ENCODE measurements around the gene PROM1. TPM values are rescaled to one million over a fixed set of nuclear protein-coding genes. Genes with fewer than 3 reads are reported as not detected.

PROM1 gene
- total RNA-seq, 2 experiments from 2014 or later, result not detected

- H3K4me2 ChIP-seq (ENCODE audit: low read length), result no peak overlapping the region
- intact Hi-C loops (cut with micrococcal nuclease; ENCODE audit: unreplicated experiment), result no loop called here
- DNase-seq (ENCODE audit: low spot score), result no peak
- H3K9me2 ChIP-seq (ENCODE audit: insufficient read depth, low read length), result no peaks in the 10 kb centered on the region
- H2AFZ ChIP-seq (ENCODE audit: low read length), result no peak overlapping the region
- ChIA-PET CTCF (ENCODE audit: unreplicated experiment) (no interaction called here), POLR2A (no interaction called here)
- no peak overlapping the region for H3K27ac ChIP-seq (ENCODE audit: low read depth, low read length, poor library complexity, severe bottlenecking)
- H3K79me2 ChIP-seq (ENCODE audit: insufficient read depth, low read depth, low read length), result no peaks in the 10 kb centered on the region
- no TSS peak for BruUV-seq (replicated peaks)
- no peaks in the 10 kb centered on the region for H3K36me3 ChIP-seq (ENCODE audit: insufficient read depth, low read length)
- no peak for TF ChIP-seq CTCF (conservative IDR thresholded peaks at IDR 0.05; ENCODE audit: low read length)
- TF ChIP-seq EZH2phosphoT487 (IDR thresholded peaks at IDR 0.05; ENCODE audit: borderline replicate concordance, low read depth, low read length), result no peak
- no peaks in the 10 kb centered on the region for H3K4me1 ChIP-seq (ENCODE audit: insufficient read depth, low read length, poor library complexity, severe bottlenecking)
- no peaks in the 10 kb centered on the region for H3K9me3 ChIP-seq (ENCODE audit: low read length)
- no peaks in the 10 kb centered on the region for H4K20me1 ChIP-seq (ENCODE audit: insufficient read depth, low read length)
- H3K4me3 ChIP-seq (ENCODE audit: low read depth, low read length, poor library complexity, severe bottlenecking), result no peak overlapping the region
Measured at GRCh38 chr4:16065066-16065465, 18.8 kb downstream of the PROM1 start.

- Histone ChIP-seq H3K27ac (ENCODE audit: low read depth, low read length, poor library complexity, severe bottlenecking) (no peak overlapping the region), H3K4me2 (ENCODE audit: low read length) (no peak overlapping the region), H3K4me3 (ENCODE audit: low read depth, low read length, poor library complexity, severe bottlenecking) (no peak overlapping the region), H2AFZ (ENCODE audit: low read length) (no peak overlapping the region), H3K4me1 (ENCODE audit: insufficient read depth, low read length, poor library complexity, severe bottlenecking) (no peaks in the 10 kb centered on the region), H4K20me1 (ENCODE audit: insufficient read depth, low read length) (no peaks in the 10 kb centered on the region), H3K9me3 (ENCODE audit: low read length) (no peaks in the 10 kb centered on the region), H3K9me2 (ENCODE audit: insufficient read depth, low read length) (no peaks in the 10 kb centered on the region), H3K36me3 (ENCODE audit: insufficient read depth, low read length) (no peaks in the 10 kb centered on the region), H3K79me2 (ENCODE audit: insufficient read depth, low read depth, low read length) (no peaks in the 10 kb centered on the region)
- BruUV-seq (replicated peaks), result no TSS peak
- DNase-seq (ENCODE audit: low spot score), result no peak
- intact Hi-C loops (cut with micrococcal nuclease; ENCODE audit: unreplicated experiment), result no loop called here
- TF ChIP-seq CTCF (conservative IDR thresholded peaks at IDR 0.05; ENCODE audit: low read length) (no peak), EZH2phosphoT487 (IDR thresholded peaks at IDR 0.05; ENCODE audit: borderline replicate concordance, low read depth, low read length) (no peak)
- POLR2A ChIA-PET, result no interaction called here
- CTCF ChIA-PET (ENCODE audit: unreplicated experiment), result no interaction called here
Measured at GRCh38 chr4:16062601-16063000, 21.2 kb downstream of the PROM1 start.

GRCh38 chr4:16056681-16057385, 27.0 kb downstream of the PROM1 start:
- H3K9me3 ChIP-seq (ENCODE audit: low read length), result no peaks in the 10 kb centered on the region
- H3K4me1 ChIP-seq (ENCODE audit: insufficient read depth, low read length, poor library complexity, severe bottlenecking), result peaks cover 3% of the 10 kb centered on the region
- CTCF ChIA-PET (ENCODE audit: unreplicated experiment), result no interaction called here
- no peaks in the 10 kb centered on the region for H3K36me3 ChIP-seq (ENCODE audit: insufficient read depth, low read length)
- TF ChIP-seq EZH2phosphoT487 (IDR thresholded peaks at IDR 0.05; ENCODE audit: borderline replicate concordance, low read depth, low read length) (no peak), CTCF (conservative IDR thresholded peaks at IDR 0.05; ENCODE audit: low read length) (no peak)
- H3K4me2 ChIP-seq (ENCODE audit: low read length), result no peak overlapping the region
- H3K79me2 ChIP-seq (ENCODE audit: insufficient read depth, low read depth, low read length), result no peaks in the 10 kb centered on the region
- DNase-seq (ENCODE audit: low spot score), result no peak
- no peak overlapping the region for H3K27ac ChIP-seq (ENCODE audit: low read depth, low read length, poor library complexity, severe bottlenecking)
- intact Hi-C loops (cut with micrococcal nuclease; ENCODE audit: unreplicated experiment), result no loop called here
- BruUV-seq (replicated peaks), result no TSS peak
- POLR2A ChIA-PET, result interaction anchor here (0.6 kb wide), 1 partner anchor 257 kb away, joined by 3 read pairs; no protein-coding TSS in a partner anchor
- H2AFZ ChIP-seq (ENCODE audit: low read length), result no peak overlapping the region
- H3K4me3 ChIP-seq (ENCODE audit: low read depth, low read length, poor library complexity, severe bottlenecking), result no peak overlapping the region
- H4K20me1 ChIP-seq (ENCODE audit: insufficient read depth, low read length), result no peaks in the 10 kb centered on the region
- H3K9me2 ChIP-seq (ENCODE audit: insufficient read depth, low read length), result no peaks in the 10 kb centered on the region

Data from OCI-LY7 (cell line).